HL-60 (cell line): ENCODE data around the gene RANGAP1.

Source experiments
- DNase-seq, 2 experiments: peaks; one replicate each; pipeline ENCODE4 v3.0.0-alpha.2; 2010 to 2020; ENCODE audit warnings: low read depth in 1 of 2, low spot score in 1 of 2
- H3K27ac ChIP-seq: fragments of 250-450 bp; sonication (Bioruptor Pico); replicated peaks from 2 replicates; pipeline ENCODE4 v1.5.1; 2020; ENCODE audit warnings: mild to moderate bottlenecking, moderate library complexity
- H3K27me3 ChIP-seq: fragments of 250-450 bp; sonication (Bioruptor Pico); 2 replicates; pipeline ENCODE4 v1.5.1; 2021; ENCODE audit warnings: mild to moderate bottlenecking, moderate library complexity; ENCODE audit not compliant: insufficient read depth, poor library complexity, severe bottlenecking
- H3K4me3 ChIP-seq: replicated peaks from 2 replicates; pipeline ENCODE4 v1.5.1; 2011; ENCODE audit warnings: mild to moderate bottlenecking, control low read depth, low read length; ENCODE audit not compliant: insufficient read depth
- GABPA ChIP-seq: IDR thresholded peaks from 2 replicates; pipeline ENCODE4 v1.6.1; 2012; ENCODE audit warnings: low read depth
- POLR2AphosphoS5 ChIP-seq: IDR thresholded peaks from 2 replicates; pipeline ENCODE4 v1.6.1; 2012; ENCODE audit warnings: low read depth
- SPI1 ChIP-seq: IDR thresholded peaks from 2 replicates; pipeline ENCODE4 v1.6.1; 2012; ENCODE audit warnings: low read depth, mild to moderate bottlenecking, borderline replicate concordance
- TF ChIP-seq, protein P1 (sequence below): IDR thresholded peaks from one replicate; pipeline ENCODE4 v1.5.1; 2011; ENCODE audit warnings: low read length, control low read depth, inconsistent platforms; ENCODE audit not compliant: insufficient read depth
- TF ChIP-seq, protein P2 (sequence below): IDR thresholded peaks from 2 replicates; pipeline ENCODE4 v1.6.1; 2012; ENCODE audit warnings: low read depth; ENCODE audit not compliant: insufficient replicate concordance

Gene RANGAP1

DNA sequence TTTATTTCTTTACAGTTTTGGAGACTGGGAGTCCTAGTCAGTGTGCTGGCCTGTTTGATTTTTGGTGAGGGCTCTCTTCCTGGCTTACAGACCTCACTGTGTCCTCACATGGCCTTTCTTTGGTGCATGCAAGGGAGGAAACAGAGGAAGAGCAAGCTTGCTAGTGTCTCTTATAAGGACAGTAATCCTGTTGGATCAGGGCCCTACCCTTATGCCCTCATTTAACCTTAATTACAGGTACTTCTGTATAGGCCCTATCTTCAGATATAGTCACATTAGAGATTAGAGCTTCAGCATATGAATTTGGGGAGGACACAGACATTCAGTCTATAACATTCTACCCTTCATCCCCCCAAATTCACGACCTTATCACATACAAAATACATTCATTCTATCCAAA, 29.6 kb upstream of the RANGAP1 start:
- H3K27ac ChIP-seq, result no peak overlapping the region
- no peaks in the 10 kb centered on the region for H3K27me3 ChIP-seq
- TF ChIP-seq, protein P1, sequence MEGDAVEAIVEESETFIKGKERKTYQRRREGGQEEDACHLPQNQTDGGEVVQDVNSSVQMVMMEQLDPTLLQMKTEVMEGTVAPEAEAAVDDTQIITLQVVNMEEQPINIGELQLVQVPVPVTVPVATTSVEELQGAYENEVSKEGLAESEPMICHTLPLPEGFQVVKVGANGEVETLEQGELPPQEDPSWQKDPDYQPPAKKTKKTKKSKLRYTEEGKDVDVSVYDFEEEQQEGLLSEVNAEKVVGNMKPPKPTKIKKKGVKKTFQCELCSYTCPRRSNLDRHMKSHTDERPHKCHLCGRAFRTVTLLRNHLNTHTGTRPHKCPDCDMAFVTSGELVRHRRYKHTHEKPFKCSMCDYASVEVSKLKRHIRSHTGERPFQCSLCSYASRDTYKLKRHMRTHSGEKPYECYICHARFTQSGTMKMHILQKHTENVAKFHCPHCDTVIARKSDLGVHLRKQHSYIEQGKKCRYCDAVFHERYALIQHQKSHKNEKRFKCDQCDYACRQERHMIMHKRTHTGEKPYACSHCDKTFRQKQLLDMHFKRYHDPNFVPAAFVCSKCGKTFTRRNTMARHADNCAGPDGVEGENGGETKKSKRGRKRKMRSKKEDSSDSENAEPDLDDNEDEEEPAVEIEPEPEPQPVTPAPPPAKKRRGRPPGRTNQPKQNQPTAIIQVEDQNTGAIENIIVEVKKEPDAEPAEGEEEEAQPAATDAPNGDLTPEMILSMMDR, result no peak
- TF ChIP-seq GABPA (no peak), SPI1 (no peak), POLR2AphosphoS5 (no peak)
- TF ChIP-seq, protein P2, sequence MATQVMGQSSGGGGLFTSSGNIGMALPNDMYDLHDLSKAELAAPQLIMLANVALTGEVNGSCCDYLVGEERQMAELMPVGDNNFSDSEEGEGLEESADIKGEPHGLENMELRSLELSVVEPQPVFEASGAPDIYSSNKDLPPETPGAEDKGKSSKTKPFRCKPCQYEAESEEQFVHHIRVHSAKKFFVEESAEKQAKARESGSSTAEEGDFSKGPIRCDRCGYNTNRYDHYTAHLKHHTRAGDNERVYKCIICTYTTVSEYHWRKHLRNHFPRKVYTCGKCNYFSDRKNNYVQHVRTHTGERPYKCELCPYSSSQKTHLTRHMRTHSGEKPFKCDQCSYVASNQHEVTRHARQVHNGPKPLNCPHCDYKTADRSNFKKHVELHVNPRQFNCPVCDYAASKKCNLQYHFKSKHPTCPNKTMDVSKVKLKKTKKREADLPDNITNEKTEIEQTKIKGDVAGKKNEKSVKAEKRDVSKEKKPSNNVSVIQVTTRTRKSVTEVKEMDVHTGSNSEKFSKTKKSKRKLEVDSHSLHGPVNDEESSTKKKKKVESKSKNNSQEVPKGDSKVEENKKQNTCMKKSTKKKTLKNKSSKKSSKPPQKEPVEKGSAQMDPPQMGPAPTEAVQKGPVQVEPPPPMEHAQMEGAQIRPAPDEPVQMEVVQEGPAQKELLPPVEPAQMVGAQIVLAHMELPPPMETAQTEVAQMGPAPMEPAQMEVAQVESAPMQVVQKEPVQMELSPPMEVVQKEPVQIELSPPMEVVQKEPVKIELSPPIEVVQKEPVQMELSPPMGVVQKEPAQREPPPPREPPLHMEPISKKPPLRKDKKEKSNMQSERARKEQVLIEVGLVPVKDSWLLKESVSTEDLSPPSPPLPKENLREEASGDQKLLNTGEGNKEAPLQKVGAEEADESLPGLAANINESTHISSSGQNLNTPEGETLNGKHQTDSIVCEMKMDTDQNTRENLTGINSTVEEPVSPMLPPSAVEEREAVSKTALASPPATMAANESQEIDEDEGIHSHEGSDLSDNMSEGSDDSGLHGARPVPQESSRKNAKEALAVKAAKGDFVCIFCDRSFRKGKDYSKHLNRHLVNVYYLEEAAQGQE, result no peak
- H3K4me3 ChIP-seq, result no peak overlapping the region
- DNase-seq, result no peak

DNA sequence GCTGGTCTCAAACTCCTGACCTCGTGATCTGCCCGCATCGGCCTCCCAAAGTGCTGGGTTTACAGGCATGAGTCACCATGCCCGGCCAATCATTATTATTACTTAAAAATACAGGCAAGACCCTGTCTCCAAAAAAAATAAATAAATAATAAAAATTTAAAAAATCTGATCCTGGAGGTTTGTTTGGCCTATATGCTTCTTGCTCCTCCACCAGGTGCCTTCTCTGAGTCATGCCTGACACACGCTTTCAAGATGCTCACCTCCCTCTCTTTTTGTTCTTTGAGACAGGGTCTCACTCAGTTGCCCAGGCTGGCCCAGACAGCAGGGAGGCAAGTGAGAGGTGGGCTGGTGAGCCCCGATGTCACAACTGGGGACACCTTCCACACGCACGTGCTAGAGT, 28.8 kb upstream of the RANGAP1 start:
- TF ChIP-seq, protein P1, result no peak
- TF ChIP-seq SPI1 (no peak), POLR2AphosphoS5 (no peak), GABPA (no peak)
- TF ChIP-seq, protein P2, result no peak
- H3K4me3 ChIP-seq, result no peak overlapping the region
- H3K27ac ChIP-seq, result no peak overlapping the region
- H3K27me3 ChIP-seq, result no peaks in the 10 kb centered on the region
- DNase-seq, result no peak

DNA sequence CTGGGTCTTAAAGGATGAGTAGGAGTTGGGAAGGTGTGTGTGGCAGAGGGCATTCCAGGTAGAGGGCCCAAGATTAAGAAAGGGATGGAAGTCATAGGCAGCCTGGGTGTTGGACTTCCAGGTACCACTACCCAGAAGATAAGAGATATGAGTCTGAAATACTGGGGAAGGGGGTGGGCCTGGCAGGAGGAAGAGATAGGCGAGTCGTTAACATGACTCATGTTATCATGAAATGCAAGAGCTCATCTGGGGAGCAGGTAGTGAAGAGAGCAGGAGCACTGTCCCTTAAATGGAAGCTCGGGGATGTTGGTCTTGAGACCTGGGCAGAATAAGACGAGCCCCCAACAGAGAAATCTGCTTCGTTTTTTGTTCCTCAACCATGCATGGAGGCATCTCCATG, 25.5 kb upstream of the RANGAP1 start:
- no peak overlapping the region for H3K27ac ChIP-seq
- TF ChIP-seq, protein P1, result no peak
- TF ChIP-seq POLR2AphosphoS5 (no peak), SPI1 (no peak), GABPA (no peak)
- TF ChIP-seq, protein P2, result no peak
- H3K27me3 ChIP-seq, result no peaks in the 10 kb centered on the region
- H3K4me3 ChIP-seq, result no peak overlapping the region
- DNase-seq, result no peak
